GM21576 (cell line): Measurements from ENCODE around the gene BRSK1.

Experiments
- ATAC-seq: cut with Tn5 transposase; IDR thresholded peaks from one replicate; pipeline ENCODE4 v1.9.1; 2021; ENCODE audit warnings: mild to moderate bottlenecking, moderate library complexity; ENCODE audit not compliant: unreplicated experiment

BRSK1 gene

GRCh38 chr19:55283548-55284377 lies at the start of gene BRSK1:
TSS of gene BRSK1 (plus strand) at chr19:55283997. CDS start at chr19:55284443, 446 bp downstream.
- no peak for ATAC-seq

- no peak for ATAC-seq
These were observed 45.8 kb upstream of the BRSK1 start for GRCh38 chr19:55238030-55238429.

GRCh38 chr19:55239004-55239403 lies 44.8 kb upstream of the BRSK1 start:
- no peak for ATAC-seq

GRCh38 chr19:55240713-55241020 lies 43.1 kb upstream of the BRSK1 start:
- no peak for ATAC-seq

GRCh38 chr19:55241143-55241934 lies 42.5 kb upstream of the BRSK1 start:
- no peak for ATAC-seq

GRCh38 chr19:55241935-55242464 lies 41.8 kb upstream of the BRSK1 start:
- no peak for ATAC-seq

- no peak for ATAC-seq
These were observed 41.3 kb upstream of the BRSK1 start for GRCh38 chr19:55242517-55242916.

GRCh38 chr19:55244004-55244680 lies 39.7 kb upstream of the BRSK1 start:
- ATAC-seq, result no peak

GRCh38 chr19:55245236-55245904 lies 38.4 kb upstream of the BRSK1 start:
- no peak for ATAC-seq

GRCh38 chr19:55246462-55247451 lies 37.0 kb upstream of the BRSK1 start:
- no peak for ATAC-seq

GRCh38 chr19:55247621-55248099 lies 36.1 kb upstream of the BRSK1 start:
- no peak for ATAC-seq

GRCh38 chr19:55248166-55248675 lies 35.6 kb upstream of the BRSK1 start:
- ATAC-seq, result no peak

GRCh38 chr19:55248704-55249103 lies 35.1 kb upstream of the BRSK1 start:
- ATAC-seq, result no peak

GRCh38 chr19:55249841-55250240 lies 34.0 kb upstream of the BRSK1 start:
- ATAC-seq, result no peak

- no peak for ATAC-seq
These were observed 33.3 kb upstream of the BRSK1 start for GRCh38 chr19:55250262-55251036.

- ATAC-seq, result no peak
These were observed 32.3 kb upstream of the BRSK1 start for GRCh38 chr19:55251341-55252081.

- ATAC-seq, result no peak
These were observed 30.8 kb upstream of the BRSK1 start for GRCh38 chr19:55252760-55253663.
